HG02938 (cell line): ENCODE results near the gene ESM1.

ENCODE experiments used
- ATAC-seq: cut with Tn5 transposase; IDR thresholded peaks from one replicate; pipeline ENCODE4 v1.9.1; 2021; ENCODE audit warnings: mild to moderate bottlenecking, moderate library complexity; ENCODE audit not compliant: unreplicated experiment

The ESM1 gene

DNA sequence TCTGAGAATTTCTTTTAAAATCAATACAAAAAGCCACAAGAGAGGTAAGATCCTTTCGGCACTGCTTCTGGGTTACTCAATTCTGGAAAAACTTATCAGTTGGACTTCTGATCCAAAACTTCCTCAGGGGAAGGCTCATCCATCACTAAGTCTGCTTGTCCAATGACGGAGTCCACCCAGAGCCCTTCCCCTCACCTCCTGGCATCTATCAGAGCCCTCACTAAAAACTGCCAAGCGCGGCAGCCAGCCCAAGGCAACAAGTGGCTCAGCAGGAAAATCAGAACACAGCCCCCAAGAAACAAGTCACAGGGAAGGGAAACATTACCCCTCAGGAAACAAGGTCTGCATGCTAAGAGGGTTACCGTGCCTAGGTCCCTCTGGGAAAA is 869 bp upstream of the ESM1 start:
- no peak for ATAC-seq

DNA sequence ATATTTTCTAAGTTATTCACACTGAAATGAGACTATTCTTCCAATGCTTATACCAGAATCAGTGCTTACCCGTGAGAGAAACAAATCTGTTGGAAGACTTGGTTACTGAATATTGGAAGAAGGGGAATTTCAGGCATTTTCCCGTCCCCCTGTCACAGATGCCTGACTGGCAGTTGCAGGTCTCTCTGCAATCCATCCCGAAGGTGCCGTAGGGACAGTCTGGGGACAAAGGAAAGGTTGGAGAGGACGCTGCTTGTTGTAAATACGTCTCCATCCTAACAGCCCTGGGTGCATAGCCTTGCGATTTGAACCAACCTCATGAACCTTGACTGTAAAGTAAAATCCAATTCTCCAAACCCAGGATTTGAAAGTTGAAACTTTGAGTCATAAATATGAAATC is 3.5 kb downstream of the ESM1 start:
- ATAC-seq, result no peak

DNA sequence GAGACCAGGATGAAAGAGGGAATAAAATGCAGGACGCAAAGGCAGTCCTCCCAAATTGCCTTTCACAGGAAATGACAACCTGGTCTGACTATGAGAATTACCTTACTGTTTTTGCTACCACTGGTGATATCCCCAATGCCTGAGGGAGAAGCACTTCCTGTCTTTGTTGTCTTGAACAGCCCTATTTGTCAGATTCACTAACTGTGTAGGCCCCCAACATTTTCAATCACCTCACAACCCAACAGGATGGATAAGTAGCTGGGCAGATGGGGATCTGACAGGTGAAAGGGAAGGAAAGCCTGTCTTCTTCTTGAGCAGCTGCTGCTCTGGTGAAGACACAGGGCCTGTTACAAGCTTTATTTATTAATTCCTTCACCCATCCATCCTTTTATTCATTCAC is 9.7 kb downstream of the ESM1 start:
- ATAC-seq, result no peak

- ATAC-seq, result no peak
Observed at GRCh38 chr5:54969856-54970828, 15.3 kb downstream of the ESM1 start.

DNA sequence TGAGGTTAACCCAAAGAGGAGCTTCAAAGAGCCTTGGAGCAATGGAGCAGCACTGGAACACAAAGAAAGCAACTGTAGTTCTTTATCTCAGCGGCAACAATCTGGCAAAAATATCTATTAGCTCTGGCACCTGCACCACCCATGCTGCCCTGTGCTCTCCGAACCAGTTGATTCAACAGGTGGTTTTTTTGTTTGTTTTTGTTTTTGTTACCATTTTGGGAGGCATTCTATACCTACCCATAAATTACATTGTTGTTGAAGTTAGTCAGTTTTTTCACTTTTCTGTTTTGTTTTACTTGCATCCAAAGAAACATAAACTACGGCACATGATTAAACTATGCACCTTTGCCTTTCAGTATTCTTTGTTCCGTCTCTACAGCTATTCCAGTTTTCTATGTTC is 16.2 kb downstream of the ESM1 start:
- ATAC-seq, result no peak

DNA sequence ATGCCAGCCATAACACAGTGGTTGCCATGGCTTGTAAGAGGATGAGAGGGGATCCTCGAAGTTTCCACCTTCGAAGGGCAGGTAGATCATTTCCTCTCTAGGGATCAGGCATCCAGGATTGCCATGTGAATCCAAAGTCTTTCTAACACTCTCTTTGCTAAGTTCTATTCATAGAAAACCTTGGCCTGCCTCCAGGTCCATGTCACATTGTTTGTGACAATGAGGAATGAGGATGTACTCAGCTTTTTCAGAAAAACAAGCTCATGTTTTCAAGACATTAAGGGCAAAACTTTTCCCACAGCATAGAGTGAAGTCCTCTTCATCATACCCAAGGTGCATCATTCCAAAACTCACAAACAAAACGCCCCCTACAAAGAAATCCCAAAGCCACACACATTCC is 19.6 kb downstream of the ESM1 start:
- ATAC-seq, result no peak

DNA sequence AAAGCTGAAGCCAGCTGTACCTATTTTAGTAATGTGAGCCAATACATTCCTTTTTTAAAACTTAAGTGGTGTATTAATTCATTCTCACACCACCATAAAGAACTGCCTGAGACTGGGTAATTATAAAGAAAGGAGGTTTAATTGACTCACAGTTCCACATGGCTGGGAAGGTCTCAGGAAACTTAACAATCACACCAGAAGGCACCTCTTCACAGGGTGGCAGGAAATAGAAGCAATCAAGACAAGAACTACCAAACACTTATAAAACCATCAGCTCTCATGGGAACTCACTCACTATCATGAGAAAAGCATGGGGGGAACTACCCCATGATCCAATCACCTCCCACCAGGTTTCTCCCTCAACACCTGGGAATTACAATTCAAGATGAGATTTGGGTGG is 21.0 kb downstream of the ESM1 start:
- ATAC-seq, result no peak

DNA sequence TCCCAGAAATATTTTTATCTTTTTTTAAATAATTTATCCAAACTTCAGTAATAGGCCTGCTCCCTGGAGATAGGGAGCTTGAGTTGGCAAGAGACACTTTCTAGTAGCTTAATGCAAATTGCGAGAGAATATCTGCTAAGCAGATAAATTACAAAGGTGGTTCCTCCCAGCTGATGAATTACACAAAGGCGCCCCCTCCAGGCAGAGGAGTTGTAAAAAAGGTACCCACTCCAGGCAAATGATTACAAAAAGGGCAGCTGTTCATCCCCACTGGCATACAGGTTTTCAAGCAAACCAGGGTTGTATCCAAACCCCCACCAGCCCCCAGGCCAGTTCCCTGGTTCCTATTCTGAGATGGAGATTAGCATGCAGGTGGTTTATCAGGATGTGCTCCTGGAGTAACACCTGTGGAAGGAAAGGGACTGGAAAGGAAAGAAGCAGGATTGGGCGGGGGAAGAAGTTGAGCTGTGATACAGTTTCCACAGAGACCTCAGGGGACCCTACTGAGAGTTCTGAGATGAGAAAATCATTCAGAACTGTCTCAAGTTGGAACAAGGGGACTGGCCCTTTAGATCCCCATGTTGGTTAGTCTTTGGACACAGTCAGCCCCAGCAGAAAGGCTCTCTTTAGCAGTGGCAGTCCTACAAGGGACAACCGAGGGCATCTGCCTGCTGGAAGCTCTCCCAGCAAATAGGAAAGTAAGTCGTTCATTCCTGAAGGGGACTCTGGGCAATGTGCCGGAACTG is 25.5 kb downstream of the ESM1 start:
- no peak for ATAC-seq

- no peak for ATAC-seq
Observed at GRCh38 chr5:54956922-54957321, 28.5 kb downstream of the ESM1 start.

GRCh38 chr5:54947187-54947586 is 38.2 kb downstream of the ESM1 start:
- no peak for ATAC-seq

DNA sequence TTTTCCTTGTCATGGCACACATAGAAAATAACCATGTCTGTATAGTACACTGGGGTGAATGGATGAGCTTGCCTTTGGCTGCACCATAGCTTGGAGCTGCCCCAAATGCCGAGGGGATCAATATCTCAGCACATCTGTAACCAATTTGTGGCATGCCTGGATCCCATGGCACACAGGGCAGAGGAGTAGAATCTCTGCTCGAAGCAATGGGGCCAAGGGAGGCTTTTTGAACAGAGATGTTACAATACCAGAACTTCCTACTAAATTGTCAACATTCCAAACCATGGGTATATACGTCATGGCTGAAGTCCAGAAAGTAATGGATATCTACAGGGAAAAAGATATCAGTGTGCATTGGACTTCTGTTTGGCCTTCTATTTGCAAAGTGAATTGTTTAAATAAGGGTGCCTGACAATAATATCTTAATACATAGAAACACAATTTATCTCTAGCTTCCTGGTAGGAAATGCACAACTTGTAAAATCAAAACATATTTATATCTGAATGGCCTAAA is 39.0 kb downstream of the ESM1 start:
- no peak for ATAC-seq

- ATAC-seq, result no peak
Observed at GRCh38 chr5:54944364-54944763, 41.0 kb downstream of the ESM1 start.

DNA sequence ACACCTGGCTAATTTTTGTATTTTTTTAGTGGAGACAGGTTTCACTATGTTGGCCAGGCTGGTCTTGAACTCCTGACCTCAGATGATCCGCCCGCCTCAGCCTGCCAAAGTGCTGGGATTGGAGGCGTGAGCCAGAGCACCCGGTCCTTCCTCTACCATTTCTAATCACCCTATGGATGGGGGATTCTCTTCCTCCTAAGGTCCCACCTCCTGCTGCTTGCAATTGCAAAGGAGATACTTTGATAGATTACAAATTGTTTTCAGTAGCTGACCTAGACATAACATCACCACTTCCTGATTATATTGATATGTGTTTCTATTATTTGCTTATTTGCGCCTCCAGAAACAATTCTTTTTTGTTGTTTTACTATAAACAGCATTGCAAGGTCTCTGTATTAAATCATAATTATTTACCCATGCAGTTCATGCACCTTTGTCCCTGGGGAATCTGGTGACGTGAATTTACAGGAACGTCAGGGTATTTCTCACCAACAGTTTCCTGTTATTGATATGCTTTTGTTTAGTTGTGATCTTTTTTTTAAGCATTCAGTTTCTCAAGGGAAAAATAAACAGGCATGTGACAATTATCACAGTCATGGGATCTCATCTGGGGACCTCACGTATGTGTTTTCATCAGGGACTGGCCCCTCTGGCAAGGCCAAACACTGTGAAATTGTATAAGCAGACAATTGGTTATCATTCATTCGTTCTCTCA is 43.2 kb downstream of the ESM1 start:
- ATAC-seq, result no peak

DNA sequence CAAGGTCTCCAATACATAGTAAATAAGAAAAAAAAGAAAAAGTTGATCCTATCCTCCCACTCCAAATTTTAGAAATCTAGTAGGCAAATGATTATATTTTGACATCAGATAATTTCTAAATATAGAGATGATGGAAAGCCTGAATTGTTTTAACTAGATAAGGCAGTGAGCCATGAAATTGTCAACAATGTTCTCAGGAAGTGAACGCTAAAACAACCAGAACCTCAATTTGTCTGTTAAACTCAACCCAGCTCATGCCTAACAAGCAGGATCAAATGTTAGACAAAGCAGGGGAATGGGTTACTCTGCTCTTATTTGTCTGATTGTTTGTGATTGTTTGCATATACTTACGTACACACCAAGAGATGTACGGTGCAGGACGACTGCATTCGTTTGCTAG is 49.2 kb downstream of the ESM1 start:
- no peak for ATAC-seq

GRCh38 chr5:54932789-54933188 is 52.6 kb downstream of the ESM1 start:
- no peak for ATAC-seq

- ATAC-seq, result no peak
Observed at GRCh38 chr5:54930736-54931135, 54.7 kb downstream of the ESM1 start.
